ENCODE results near the gene PARD3B.

PARD3B gene

GRCh38 chr2:205565142-205565522, 1019.9 kb downstream of the PARD3B start:
- TF ChIP-seq POLR2A (IDR thresholded peaks at IDR 0.05; ENCODE audit: low read depth, low read length) (no peak), TAF1 (IDR thresholded peaks at IDR 0.05; ENCODE audit: borderline replicate concordance, low read depth, low read length) (no peak), POLR2AphosphoS5 (IDR thresholded peaks at IDR 0.05; ENCODE audit: low read depth, low read length) (no peak)
- DNase-seq (ENCODE audit: insufficient read length) (no peak), FAIRE-seq (no peak)

DNA sequence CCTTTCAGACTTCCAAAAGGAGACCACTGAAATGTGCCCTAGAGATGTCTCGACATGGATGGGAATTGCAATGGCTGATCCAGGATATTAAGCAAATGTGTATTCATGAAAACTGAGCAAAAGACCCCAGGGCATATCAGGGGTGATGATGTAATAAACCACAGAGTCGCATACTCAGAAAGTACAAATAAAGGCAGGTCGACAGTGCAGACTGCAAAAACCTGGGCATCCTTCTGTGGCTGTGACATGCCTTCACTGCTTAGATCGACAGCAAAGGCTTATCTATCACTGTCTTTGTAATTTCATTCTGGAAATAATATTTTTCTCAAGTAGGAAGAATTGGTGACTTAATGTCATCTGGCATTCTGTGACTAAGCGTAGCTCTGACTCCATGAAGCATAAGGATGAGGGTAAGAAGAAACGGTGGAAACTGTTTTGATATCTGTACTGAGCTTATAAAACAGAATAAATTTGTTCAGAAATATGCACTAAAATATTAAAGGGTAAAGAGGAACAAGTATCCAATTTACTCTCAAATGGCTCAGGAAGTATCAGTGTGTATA, 1021.4 kb downstream of the PARD3B start:
- DNase-seq (ENCODE audit: insufficient read length) (no peak), FAIRE-seq (no peak)

GRCh38 chr2:205568620-205569019, 1023.3 kb downstream of the PARD3B start:
- TF ChIP-seq POLR2AphosphoS5 (IDR thresholded peaks at IDR 0.05; ENCODE audit: low read depth, low read length) (no peak), TAF1 (IDR thresholded peaks at IDR 0.05; ENCODE audit: borderline replicate concordance, low read depth, low read length) (no peak), POLR2A (IDR thresholded peaks at IDR 0.05; ENCODE audit: low read depth, low read length) (no peak)
- DNase-seq (ENCODE audit: insufficient read length) (no peak), FAIRE-seq (no peak)

More for the DNA sequence above, 1021.4 kb downstream of the PARD3B start:
- TF ChIP-seq TAF1 (IDR thresholded peaks at IDR 0.05; ENCODE audit: borderline replicate concordance, low read depth, low read length): no peak
- no peak for TF ChIP-seq POLR2A (IDR thresholded peaks at IDR 0.05; ENCODE audit: low read depth, low read length)
- no peak for TF ChIP-seq POLR2AphosphoS5 (IDR thresholded peaks at IDR 0.05; ENCODE audit: low read depth, low read length)

GRCh38 chr2:205570648-205571047, 1025.4 kb downstream of the PARD3B start:
- TF ChIP-seq POLR2A (IDR thresholded peaks at IDR 0.05; ENCODE audit: low read depth, low read length) (no peak), TAF1 (IDR thresholded peaks at IDR 0.05; ENCODE audit: borderline replicate concordance, low read depth, low read length) (no peak), POLR2AphosphoS5 (IDR thresholded peaks at IDR 0.05; ENCODE audit: low read depth, low read length) (no peak)
- DNase-seq (ENCODE audit: insufficient read length) (no peak), FAIRE-seq (no peak)

GRCh38 chr2:205571360-205571959, 1026.2 kb downstream of the PARD3B start:
- FAIRE-seq: no peak
- TF ChIP-seq POLR2A (IDR thresholded peaks at IDR 0.05; ENCODE audit: low read depth, low read length) (no peak), TAF1 (IDR thresholded peaks at IDR 0.05; ENCODE audit: borderline replicate concordance, low read depth, low read length) (no peak), POLR2AphosphoS5 (IDR thresholded peaks at IDR 0.05; ENCODE audit: low read depth, low read length) (no peak)

GRCh38 chr2:205574001-205574400, 1028.7 kb downstream of the PARD3B start:
- TF ChIP-seq POLR2A (IDR thresholded peaks at IDR 0.05; ENCODE audit: low read depth, low read length): no peak
- TF ChIP-seq POLR2AphosphoS5 (IDR thresholded peaks at IDR 0.05; ENCODE audit: low read depth, low read length): no peak
- no peak for TF ChIP-seq TAF1 (IDR thresholded peaks at IDR 0.05; ENCODE audit: borderline replicate concordance, low read depth, low read length)
- DNase-seq (ENCODE audit: insufficient read length) (no peak), FAIRE-seq (no peak)

More at GRCh38 chr2:205571360-205571959, 1026.2 kb downstream of the PARD3B start:
- DNase-seq (ENCODE audit: insufficient read length): no peak

DNA sequence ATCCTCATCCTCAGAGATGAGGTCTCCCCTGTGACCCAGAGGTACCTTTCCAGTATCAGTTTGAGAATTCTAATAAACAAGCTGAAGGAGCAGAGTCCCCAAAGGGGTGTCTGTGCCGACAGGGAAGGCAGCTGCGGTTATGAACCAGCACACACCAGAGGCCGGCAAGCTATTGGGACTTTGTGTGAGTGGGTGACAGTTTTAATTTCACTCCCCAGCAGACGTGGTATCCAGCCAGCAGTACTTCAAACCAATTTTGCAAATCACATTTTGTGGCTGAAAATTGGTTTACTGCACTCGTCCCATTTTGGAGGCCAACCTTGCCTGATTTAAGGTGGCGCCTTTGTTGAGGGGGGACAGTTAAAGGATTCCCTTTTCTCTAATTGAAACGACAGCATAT, 1034.1 kb downstream of the PARD3B start:
- DNase-seq (ENCODE audit: insufficient read length) (no peak), FAIRE-seq (no peak)
- no peak for TF ChIP-seq POLR2AphosphoS5 (IDR thresholded peaks at IDR 0.05; ENCODE audit: low read depth, low read length)
- TF ChIP-seq TAF1 (IDR thresholded peaks at IDR 0.05; ENCODE audit: borderline replicate concordance, low read depth, low read length): no peak
- TF ChIP-seq POLR2A (IDR thresholded peaks at IDR 0.05; ENCODE audit: low read depth, low read length): no peak

GRCh38 chr2:205580212-205580987, 1035.1 kb downstream of the PARD3B start:
- no peak for FAIRE-seq
- TF ChIP-seq POLR2A (IDR thresholded peaks at IDR 0.05; ENCODE audit: low read depth, low read length) (no peak), POLR2AphosphoS5 (IDR thresholded peaks at IDR 0.05; ENCODE audit: low read depth, low read length) (no peak), TAF1 (IDR thresholded peaks at IDR 0.05; ENCODE audit: borderline replicate concordance, low read depth, low read length) (no peak)

GRCh38 chr2:205582366-205582765, 1037.1 kb downstream of the PARD3B start:
- no peak for DNase-seq (ENCODE audit: insufficient read length)
- TF ChIP-seq TAF1 (IDR thresholded peaks at IDR 0.05; ENCODE audit: borderline replicate concordance, low read depth, low read length) (no peak), POLR2AphosphoS5 (IDR thresholded peaks at IDR 0.05; ENCODE audit: low read depth, low read length) (no peak), POLR2A (IDR thresholded peaks at IDR 0.05; ENCODE audit: low read depth, low read length) (no peak)
- FAIRE-seq: no peak

More at GRCh38 chr2:205580212-205580987, 1035.1 kb downstream of the PARD3B start:
- no peak for DNase-seq (ENCODE audit: insufficient read length)

- no peak for FAIRE-seq
- no peak for DNase-seq (ENCODE audit: insufficient read length)
Measured at GRCh38 chr2:205585449-205586383, 1040.4 kb downstream of the PARD3B start.

GRCh38 chr2:205586626-205587025, 1041.4 kb downstream of the PARD3B start:
- FAIRE-seq (no peak), DNase-seq (ENCODE audit: insufficient read length) (no peak)
- TF ChIP-seq POLR2A (IDR thresholded peaks at IDR 0.05; ENCODE audit: low read depth, low read length): no peak
- TF ChIP-seq POLR2AphosphoS5 (IDR thresholded peaks at IDR 0.05; ENCODE audit: low read depth, low read length): no peak
- TF ChIP-seq TAF1 (IDR thresholded peaks at IDR 0.05; ENCODE audit: borderline replicate concordance, low read depth, low read length): no peak

More at GRCh38 chr2:205585449-205586383, 1040.4 kb downstream of the PARD3B start:
- TF ChIP-seq TAF1 (IDR thresholded peaks at IDR 0.05; ENCODE audit: borderline replicate concordance, low read depth, low read length) (no peak), POLR2A (IDR thresholded peaks at IDR 0.05; ENCODE audit: low read depth, low read length) (no peak), POLR2AphosphoS5 (IDR thresholded peaks at IDR 0.05; ENCODE audit: low read depth, low read length) (no peak)

All from GM12892 (cell line).